ENCODE data around the gene MTUS2. TPM values are rescaled to one million over a fixed set of nuclear protein-coding genes. Genes with fewer than 3 reads are reported as not detected.
A peak's percentile ranks its signal among the peaks of the same experiment; 100 is the strongest.

MTUS2 gene
- total RNA-seq, 1 donor from 2014 or later: 8.9 TPM

- Histone ChIP-seq H3K9me3 (no peaks in the 10 kb centered on the region), H3K27me3 (no peaks in the 10 kb centered on the region), H3K36me3 (no peaks in the 10 kb centered on the region), H3K4me1 (peaks cover 0 to 16% of the 10 kb centered on the region in 2 donors), H3K4me3 (no peak overlapping the region), H3K27ac (peak overlapping the region; percentile 24 to 26)
- intact Hi-C loops (cut with DNase I): no loop called here
- TF ChIP-seq CTCF (IDR thresholded peaks at IDR 0.05): no peak
- no peak for DNase-seq (ENCODE audit: low spot score in 2 of 2)
Observed at GRCh38 chr13:29170436-29171082, 350.4 kb downstream of the MTUS2 start.

- no peak for TF ChIP-seq CTCF (IDR thresholded peaks at IDR 0.05)
- DNase-seq (ENCODE audit: low spot score in 2 of 2): no peak
- no peaks in the 10 kb centered on the region for H3K9me3 ChIP-seq
- intact Hi-C loops (cut with DNase I): no loop called here
- H3K36me3 ChIP-seq: no peaks in the 10 kb centered on the region
- peaks cover 0 to 16% of the 10 kb centered on the region in 2 donors for H3K4me1 ChIP-seq
- peak overlapping the region; percentile 24 to 26 for H3K27ac ChIP-seq
- H3K4me3 ChIP-seq: no peak overlapping the region
- no peaks in the 10 kb centered on the region for H3K27me3 ChIP-seq
Observed at GRCh38 chr13:29171244-29171643, 351.1 kb downstream of the MTUS2 start.

- H3K36me3 ChIP-seq: no peaks in the 10 kb centered on the region
- no peak for TF ChIP-seq CTCF (IDR thresholded peaks at IDR 0.05)
- no peaks in the 10 kb centered on the region for H3K9me3 ChIP-seq
- H3K4me3 ChIP-seq: no peak overlapping the region
- intact Hi-C loops (cut with DNase I): no loop called here
- H3K27me3 ChIP-seq: no peaks in the 10 kb centered on the region
- peaks cover 0 to 16% of the 10 kb centered on the region in 2 donors for H3K4me1 ChIP-seq
- H3K27ac ChIP-seq: no peak overlapping the region
- DNase-seq (ENCODE audit: low spot score in 2 of 2): no peak
Observed at GRCh38 chr13:29174093-29174492, 354.0 kb downstream of the MTUS2 start.

- Histone ChIP-seq H3K27me3 (no peaks in the 10 kb centered on the region), H3K27ac (no peak overlapping the region), H3K36me3 (no peaks in the 10 kb centered on the region), H3K4me1 (peaks cover 0 to 7% of the 10 kb centered on the region in 2 donors), H3K4me3 (no peak overlapping the region), H3K9me3 (no peaks in the 10 kb centered on the region)
- intact Hi-C loops (cut with DNase I): no loop called here
- no peak for DNase-seq (ENCODE audit: low spot score in 2 of 2)
- TF ChIP-seq CTCF (IDR thresholded peaks at IDR 0.05): no peak
Observed at GRCh38 chr13:29175250-29175873, 355.2 kb downstream of the MTUS2 start.

GRCh38 chr13:29180055-29180454, 359.9 kb downstream of the MTUS2 start:
- no peaks in the 10 kb centered on the region for H3K36me3 ChIP-seq
- no peak for DNase-seq (ENCODE audit: low spot score in 2 of 2)
- H3K4me3 ChIP-seq: no peak overlapping the region
- no peak overlapping the region for H3K27ac ChIP-seq
- H3K27me3 ChIP-seq: no peaks in the 10 kb centered on the region
- peaks cover 0 to 9% of the 10 kb centered on the region in 2 donors for H3K9me3 ChIP-seq
- no peak for TF ChIP-seq CTCF (IDR thresholded peaks at IDR 0.05)
- intact Hi-C loops (cut with DNase I): no loop called here
- H3K4me1 ChIP-seq: no peaks in the 10 kb centered on the region

All from ascending aorta (tissue), 2 donors.